ENCODE measurements around the gene ILDR1. TPM values are rescaled to one million over a fixed set of nuclear protein-coding genes. Genes with fewer than 3 reads are reported as not detected.
A peak's percentile ranks its signal among the peaks of the same experiment; 100 is the strongest.

Gene ILDR1
- total and polyA plus RNA-seq, 10 of the 15 experiments (the other 5 are each of a cell fraction or from before 2014, with no cell fraction given) = 1.3 to 12.0 (median 7.0) TPM

DNA sequence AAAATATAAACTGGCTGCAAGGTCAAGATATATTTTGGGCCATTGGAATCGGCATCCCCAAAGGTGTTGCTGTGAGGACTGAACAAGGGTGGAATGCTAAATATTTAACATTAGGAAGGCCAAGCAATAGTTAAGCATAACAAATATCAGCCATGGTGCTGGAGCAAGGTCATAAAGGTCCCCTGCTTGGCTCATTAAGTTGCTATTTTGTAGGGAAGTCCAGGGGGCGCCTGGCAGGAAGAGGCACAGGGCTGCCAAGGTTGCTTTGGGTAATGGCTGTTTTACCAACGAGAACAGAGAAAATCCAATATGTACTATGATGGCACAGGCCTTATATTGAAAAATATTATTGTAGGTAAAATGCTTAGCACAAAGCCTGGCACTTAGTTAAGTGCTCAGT, 65.7 kb downstream of the ILDR1 start:
- DNase-seq (ENCODE audit: low read depth, low spot score) (no peak), ATAC-seq (no peak), FAIRE-seq (peak; percentile 61)
- ChIA-PET SMC1A (ENCODE audit: uncharacterized antibody, unreplicated experiment) (interaction anchor here (0.6 to 1.7 kb wide), 4 partner anchors 9 to 110 kb away, joined by 3 to 4 read pairs (median 4); no protein-coding TSS in a partner anchor), CTCF (no interaction called here), POLR2A (no interaction called here), RAD21 (ENCODE audit: unreplicated experiment) (no interaction called here)
- in situ Hi-C loops (cut with MboI) = no loop called here
- Histone ChIP-seq H3K27ac (ENCODE audit: control insufficient read depth, insufficient read depth) (no peak overlapping the region), H3K4me3 (no peak overlapping the region), H3K79me2 (ENCODE audit: control insufficient read depth, insufficient read depth, low read length) (no peaks in the 10 kb centered on the region), H3K9ac (ENCODE audit: control insufficient read depth, insufficient read depth, low read length) (no peak overlapping the region), H2AFZ (ENCODE audit: control insufficient read depth, low read depth, low read length) (no peak overlapping the region), H3K36me3 (ENCODE audit: control insufficient read depth in 2 of 2, insufficient read depth in 2 of 2, low read length in 1 of 2) (no peaks in the 10 kb centered on the region), H4K20me1 (ENCODE audit: control insufficient read depth, insufficient read depth) (no peaks in the 10 kb centered on the region), H3K9me3 (replicated peaks; ENCODE audit: control insufficient read depth, insufficient read depth, low read length) (no peaks in the 10 kb centered on the region; the same call in 1 of the 3 replicates), H3K4me2 (ENCODE audit: control insufficient read depth, insufficient read depth) (no peak overlapping the region), H3K27me3 (replicated peaks in 1 of 2; ENCODE audit: control insufficient read depth in 2 of 2, insufficient read depth in 2 of 2, low read length in 1 of 2) (no peaks in the 10 kb centered on the region), H3K4me1 (ENCODE audit: control insufficient read depth, insufficient read depth, low read length) (peaks cover 4% of the 10 kb centered on the region; the same call in 1 of the 2 replicates)
- no TSS peak for BruUV-seq (replicated peaks)
- 71% methylated on average over 3 of the region's 3 CpGs for WGBS (ENCODE audit: insufficient coverage, insufficient replicate concordance, low lambda C conversion rate, missing lambda C conversion rate)
- TF ChIP-seq CEBPB (IDR thresholded peaks at IDR 0.05; ENCODE audit: borderline replicate concordance in 1 of 2, low read depth in 2 of 2, low read length in 2 of 2) (no peak), SMAD1 (IDR thresholded peaks at IDR 0.05; ENCODE audit: low read depth, partially characterized antibody) (no peak), SIX5 (IDR thresholded peaks at IDR 0.05; ENCODE audit: low read depth, low read length, severe bottlenecking) (no peak), KAT2A (conservative IDR thresholded peaks at IDR 0.05; ENCODE audit: control insufficient read depth, low read depth, low read length) (no peak), EED (IDR thresholded peaks at IDR 0.05; ENCODE audit: low read depth) (no peak), BMI1 (IDR thresholded peaks at IDR 0.05; ENCODE audit: borderline replicate concordance) (no peak), NRF1 (conservative IDR thresholded peaks at IDR 0.05; ENCODE audit: low read depth, low read length) (no peak), HDAC2 (IDR thresholded peaks at IDR 0.05) (no peak), NBN (IDR thresholded peaks at IDR 0.05) (no peak), TCF3 (IDR thresholded peaks at IDR 0.05; ENCODE audit: borderline replicate concordance, insufficient read depth, low read depth, low read length) (no peak)
- TF ChIP-seq, protein P1, sequence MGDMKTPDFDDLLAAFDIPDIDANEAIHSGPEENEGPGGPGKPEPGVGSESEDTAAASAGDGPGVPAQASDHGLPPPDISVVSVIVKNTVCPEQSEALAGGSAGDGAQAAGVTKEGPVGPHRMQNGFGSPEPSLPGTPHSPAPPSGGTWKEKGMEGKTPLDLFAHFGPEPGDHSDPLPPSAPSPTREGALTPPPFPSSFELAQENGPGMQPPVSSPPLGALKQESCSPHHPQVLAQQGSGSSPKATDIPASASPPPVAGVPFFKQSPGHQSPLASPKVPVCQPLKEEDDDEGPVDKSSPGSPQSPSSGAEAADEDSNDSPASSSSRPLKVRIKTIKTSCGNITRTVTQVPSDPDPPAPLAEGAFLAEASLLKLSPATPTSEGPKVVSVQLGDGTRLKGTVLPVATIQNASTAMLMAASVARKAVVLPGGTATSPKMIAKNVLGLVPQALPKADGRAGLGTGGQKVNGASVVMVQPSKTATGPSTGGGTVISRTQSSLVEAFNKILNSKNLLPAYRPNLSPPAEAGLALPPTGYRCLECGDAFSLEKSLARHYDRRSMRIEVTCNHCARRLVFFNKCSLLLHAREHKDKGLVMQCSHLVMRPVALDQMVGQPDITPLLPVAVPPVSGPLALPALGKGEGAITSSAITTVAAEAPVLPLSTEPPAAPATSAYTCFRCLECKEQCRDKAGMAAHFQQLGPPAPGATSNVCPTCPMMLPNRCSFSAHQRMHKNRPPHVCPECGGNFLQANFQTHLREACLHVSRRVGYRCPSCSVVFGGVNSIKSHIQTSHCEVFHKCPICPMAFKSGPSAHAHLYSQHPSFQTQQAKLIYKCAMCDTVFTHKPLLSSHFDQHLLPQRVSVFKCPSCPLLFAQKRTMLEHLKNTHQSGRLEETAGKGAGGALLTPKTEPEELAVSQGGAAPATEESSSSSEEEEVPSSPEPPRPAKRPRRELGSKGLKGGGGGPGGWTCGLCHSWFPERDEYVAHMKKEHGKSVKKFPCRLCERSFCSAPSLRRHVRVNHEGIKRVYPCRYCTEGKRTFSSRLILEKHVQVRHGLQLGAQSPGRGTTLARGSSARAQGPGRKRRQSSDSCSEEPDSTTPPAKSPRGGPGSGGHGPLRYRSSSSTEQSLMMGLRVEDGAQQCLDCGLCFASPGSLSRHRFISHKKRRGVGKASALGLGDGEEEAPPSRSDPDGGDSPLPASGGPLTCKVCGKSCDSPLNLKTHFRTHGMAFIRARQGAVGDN (IDR thresholded peaks at IDR 0.05) = no peak
- TF ChIP-seq, protein P2, sequence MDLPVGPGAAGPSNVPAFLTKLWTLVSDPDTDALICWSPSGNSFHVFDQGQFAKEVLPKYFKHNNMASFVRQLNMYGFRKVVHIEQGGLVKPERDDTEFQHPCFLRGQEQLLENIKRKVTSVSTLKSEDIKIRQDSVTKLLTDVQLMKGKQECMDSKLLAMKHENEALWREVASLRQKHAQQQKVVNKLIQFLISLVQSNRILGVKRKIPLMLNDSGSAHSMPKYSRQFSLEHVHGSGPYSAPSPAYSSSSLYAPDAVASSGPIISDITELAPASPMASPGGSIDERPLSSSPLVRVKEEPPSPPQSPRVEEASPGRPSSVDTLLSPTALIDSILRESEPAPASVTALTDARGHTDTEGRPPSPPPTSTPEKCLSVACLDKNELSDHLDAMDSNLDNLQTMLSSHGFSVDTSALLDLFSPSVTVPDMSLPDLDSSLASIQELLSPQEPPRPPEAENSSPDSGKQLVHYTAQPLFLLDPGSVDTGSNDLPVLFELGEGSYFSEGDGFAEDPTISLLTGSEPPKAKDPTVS (IDR thresholded peaks at IDR 0.05; ENCODE audit: low read depth, low read length) = no peak
- intact Hi-C loops (cut with micrococcal nuclease; ENCODE audit: unreplicated experiment) = no loop called here
